Measurements from ENCODE around the gene NCAM1.

NCAM1 gene

DNA sequence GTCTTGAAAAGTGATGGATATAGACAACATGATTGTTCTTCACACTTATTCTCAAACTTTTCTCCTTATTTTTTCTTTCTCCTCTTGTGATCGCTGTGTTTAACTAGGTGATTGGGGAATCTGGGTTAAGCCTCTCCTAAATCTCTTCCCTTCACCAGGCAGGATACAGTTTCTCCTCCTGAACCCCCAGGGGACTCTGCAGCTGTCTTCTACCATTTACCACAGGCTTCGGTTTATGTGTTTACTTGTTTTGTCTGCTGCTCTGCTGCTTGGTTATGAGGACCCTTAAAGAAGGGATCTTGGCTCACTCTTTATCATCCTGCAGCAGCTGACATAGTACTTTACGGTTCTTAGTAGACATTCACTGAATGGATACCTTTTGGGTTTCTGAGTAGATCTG is 124.2 kb downstream of the NCAM1 start:
- DNase-seq (ENCODE audit: low read depth, low spot score), result no peak

DNA sequence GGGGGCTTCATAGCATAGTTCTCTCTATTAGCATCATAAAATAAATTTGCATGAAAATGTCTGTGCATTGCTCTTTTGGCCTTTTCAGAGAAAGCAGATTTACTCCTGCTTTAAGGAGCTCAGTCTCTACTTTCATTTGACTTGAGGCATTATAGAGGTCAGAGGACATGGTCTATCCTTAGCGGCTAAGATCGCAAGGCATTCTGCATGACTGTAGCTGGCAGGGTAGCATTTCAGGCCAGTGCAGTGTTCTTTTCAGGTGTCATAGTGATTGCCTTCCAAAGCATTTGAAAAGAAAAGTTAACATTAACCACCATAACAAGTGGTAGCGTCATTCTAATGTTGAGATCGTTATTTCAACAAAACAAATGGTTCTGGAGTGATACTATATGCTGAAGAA is 126.5 kb downstream of the NCAM1 start:
- DNase-seq (ENCODE audit: low read depth, low spot score), result no peak

DNA sequence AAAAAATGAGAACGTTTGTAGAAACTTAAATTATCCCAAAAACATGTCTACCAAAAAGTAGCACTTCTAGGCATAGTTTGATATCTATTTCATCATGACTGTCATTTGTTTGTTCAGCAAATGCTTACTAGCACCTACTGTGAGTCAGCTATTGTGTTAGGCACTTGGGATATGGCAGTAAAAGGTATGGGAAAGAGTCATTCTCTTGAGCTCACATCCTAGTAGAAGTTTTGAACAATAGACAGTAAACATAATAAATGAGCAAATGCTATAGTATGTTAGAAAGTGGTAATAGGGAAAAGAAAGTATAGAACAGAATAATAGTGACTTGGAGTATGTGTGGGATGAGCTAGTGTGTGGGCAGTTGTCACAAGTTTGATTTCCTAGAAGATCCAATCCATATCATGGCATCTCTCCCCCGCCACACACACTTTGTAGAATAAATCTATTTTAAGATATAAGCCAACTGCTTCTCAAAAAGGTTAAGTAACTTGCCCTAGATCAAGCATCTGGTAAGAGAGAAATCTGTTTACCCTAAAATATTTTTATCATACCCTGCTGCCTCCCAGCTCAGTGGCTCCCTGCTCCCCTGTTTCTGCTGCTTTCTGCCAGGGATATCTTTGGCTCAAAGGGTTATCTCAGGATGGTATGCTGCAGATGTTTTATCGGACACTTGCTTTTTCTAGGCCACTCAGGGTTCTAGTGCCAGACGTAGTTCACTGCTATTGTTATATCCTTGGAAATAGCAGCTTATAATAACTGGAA is 129.7 kb downstream of the NCAM1 start:
- no peak for DNase-seq (ENCODE audit: low read depth, low spot score)

GRCh38 chr11:113091481-113091780 is 130.2 kb downstream of the NCAM1 start:
- peak; percentile 12 for DNase-seq (ENCODE audit: low read depth, low spot score)

DNA sequence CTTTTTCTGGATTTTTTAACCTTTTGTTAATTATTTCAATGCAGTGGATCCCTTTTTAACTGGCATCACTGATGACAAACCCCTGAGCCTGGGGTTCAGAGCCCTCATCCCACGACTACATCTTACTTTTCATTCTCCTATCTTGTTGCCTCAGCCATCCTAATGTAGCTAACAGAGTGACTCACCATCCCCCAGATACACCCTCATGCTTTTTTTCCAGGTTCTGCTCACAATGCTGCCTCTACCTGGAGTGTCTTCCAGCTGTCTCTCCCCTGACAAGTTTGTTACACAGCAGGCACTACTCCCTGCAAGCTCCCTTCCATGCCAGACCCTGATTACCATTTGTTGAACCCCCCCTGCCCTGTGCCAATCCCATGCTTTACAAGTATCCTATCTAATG is 135.4 kb downstream of the NCAM1 start:
- DNase-seq (ENCODE audit: low read depth, low spot score), result no peak

DNA sequence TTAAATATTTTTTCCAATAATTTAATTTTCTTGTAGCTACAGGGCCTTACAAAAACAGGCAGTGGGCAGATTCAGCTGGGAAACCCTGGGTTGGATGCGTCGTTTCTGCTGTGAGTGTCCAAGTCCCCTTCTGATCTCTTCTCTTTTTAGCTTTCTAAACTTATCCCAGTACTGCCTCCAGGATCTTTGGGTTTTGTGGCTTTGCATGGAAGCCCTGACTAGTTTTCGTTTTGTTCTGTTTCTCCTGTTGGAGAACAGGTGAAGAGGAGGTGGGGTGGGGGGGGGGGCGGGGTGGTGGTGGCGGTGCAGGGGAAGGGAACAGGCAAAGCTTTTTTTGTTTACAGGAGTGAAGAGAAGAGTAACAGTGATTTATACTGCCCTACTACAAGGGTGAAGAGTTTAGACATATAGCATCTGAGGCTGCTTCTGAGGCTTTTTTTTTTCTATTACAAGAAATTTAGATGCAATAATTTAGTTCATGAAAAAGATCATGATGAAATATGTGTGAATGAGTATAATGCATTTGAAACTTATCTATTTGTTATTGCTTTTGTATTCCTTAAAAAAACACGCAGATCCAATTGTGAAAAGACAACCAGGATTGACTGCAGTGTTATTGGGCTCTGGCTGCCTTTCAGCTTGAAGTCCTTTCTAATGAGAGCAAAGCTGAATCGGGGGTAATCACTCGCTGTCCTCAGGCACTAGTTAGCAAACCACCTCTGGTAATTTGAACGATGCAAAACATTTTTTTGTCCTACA is 142.9 kb downstream of the NCAM1 start:
- no peak for DNase-seq (ENCODE audit: low read depth, low spot score)

DNA sequence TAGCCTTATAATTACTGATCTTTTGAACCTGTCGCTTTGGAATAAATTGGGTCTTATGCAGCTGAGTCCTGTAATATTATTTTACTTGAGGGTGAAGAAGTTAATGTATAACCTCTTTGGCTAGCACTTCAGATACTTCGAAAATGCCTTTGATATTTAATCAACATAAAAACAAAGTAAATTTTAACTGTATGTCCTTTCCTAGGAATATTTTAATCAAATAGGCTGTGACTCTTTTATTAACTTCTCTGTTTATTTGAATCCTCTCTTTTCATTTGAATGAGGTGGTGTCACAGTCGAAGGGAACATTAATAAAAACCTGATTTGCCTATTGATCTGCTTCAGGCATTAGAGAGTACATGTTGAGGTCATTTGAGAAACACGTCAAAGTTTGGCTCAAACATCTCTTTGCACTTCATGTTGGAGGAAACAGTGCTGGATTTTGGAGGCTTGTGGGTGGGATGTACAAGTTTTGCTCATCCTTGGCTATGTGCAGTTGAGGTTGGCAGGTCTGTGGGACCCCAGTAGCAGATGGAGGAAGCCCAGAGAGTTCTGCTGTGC is 143.6 kb downstream of the NCAM1 start:
- no peak for DNase-seq (ENCODE audit: low read depth, low spot score)

- DNase-seq (ENCODE audit: low read depth, low spot score), result no peak
These were observed 144.4 kb downstream of the NCAM1 start for GRCh38 chr11:113105592-113105991.

- peak; percentile 82 for DNase-seq (ENCODE audit: low read depth, low spot score)
These were observed 145.3 kb downstream of the NCAM1 start for GRCh38 chr11:113106507-113106906.

GRCh38 chr11:113110046-113110445 is 148.8 kb downstream of the NCAM1 start:
- no peak for DNase-seq (ENCODE audit: low read depth, low spot score)

DNA sequence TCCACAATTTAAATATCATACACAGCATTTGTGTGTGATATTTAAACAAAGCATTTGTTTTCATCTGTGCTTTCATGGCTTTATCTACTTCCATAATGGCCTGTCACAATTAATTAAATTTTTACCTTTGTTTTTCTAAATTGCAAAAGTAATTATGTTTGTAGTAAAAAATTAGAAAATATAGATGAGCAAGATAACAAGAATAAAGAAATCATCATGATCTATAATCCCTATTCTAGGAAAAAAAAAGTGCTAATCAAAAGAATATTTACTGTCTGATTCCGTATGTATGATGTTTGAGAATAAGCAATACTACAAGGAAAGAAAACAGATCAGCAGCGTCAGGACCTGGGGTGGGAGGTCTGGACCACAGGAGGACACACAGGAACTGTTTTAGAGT is 149.9 kb downstream of the NCAM1 start:
- DNase-seq (ENCODE audit: low read depth, low spot score), result no peak

GRCh38 chr11:113112307-113112706 is 151.1 kb downstream of the NCAM1 start:
- no peak for DNase-seq (ENCODE audit: low read depth, low spot score)

DNA sequence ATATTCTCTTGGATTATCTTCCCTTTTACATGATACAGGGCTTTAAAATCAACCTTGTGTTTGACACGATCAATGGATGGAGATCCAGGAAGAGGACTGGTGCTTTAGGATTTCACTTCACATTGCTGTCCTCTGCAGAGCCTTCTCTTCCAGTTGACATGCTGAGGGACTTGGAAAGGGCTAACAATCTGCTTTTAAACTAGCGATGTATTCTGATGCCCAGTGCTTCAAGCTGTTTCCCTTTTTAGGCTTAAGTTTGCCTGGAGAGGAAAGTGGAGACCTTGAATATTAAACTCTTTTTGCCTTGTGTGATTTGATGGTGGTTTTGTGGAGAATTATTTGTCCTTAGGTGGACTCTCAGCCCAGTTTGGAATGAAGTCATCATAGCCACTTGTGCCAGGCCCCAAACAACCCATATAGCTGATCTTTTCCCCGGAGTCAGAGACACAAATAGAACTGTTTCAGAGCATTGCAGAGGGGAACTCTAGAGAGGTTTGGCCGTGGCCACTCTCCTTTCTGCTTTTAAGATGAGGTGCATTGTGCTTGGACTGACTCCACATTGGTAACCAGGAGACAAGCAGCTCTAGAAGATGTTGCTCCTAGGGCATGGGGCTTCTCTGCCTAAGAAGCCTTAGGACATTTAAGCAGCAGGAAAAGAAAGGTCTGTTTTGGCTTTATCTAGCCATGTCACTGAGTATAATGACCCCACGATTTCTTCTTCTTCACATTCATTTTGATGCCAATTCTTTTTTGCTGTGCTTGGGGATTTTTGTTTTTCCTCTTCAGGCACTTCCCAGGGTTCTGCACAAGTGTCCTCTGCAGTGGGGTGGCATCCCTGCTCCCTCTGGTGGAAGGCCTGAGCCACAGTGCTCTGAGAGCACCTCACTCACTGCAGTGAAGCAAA is 152.8 kb downstream of the NCAM1 start:
- peak; percentile 79 for DNase-seq (ENCODE audit: low read depth, low spot score)

DNA sequence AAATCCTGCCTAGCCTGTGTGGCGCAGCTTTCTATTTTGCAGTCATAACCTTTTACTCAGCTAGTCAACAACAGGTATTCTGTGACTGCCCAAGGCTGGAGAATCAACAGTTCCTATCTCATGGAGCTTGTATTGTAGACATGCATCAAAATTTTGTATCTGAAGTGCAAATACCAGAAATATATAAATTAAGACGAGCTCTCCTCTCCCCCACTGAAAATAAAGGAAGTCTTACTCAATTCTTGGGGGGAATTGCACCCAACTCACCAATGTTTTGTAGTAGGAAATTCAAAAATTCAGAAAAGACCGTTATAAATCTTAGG is 153.4 kb downstream of the NCAM1 start:
- no peak for DNase-seq (ENCODE audit: low read depth, low spot score)

DNA sequence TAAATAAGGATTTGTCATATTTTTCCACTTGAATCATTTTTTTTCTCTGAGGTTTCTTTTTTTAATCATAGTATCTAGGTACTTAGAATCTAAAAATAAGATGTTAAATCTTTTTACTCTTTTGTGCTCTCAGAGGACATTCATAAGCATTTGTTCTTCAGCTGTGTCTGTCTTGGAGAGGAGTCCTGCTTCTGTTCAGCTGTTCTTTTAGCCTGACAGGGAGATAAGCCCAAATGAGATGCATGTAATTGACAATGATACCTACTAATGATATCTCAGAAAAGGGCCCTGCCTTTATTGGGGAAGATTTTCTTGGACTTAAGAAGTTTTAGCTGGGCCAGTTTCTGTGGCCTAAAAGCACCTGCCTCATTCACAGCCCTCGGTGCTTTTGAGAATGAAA is 156.9 kb downstream of the NCAM1 start:
- no peak for DNase-seq (ENCODE audit: low read depth, low spot score)

DNA sequence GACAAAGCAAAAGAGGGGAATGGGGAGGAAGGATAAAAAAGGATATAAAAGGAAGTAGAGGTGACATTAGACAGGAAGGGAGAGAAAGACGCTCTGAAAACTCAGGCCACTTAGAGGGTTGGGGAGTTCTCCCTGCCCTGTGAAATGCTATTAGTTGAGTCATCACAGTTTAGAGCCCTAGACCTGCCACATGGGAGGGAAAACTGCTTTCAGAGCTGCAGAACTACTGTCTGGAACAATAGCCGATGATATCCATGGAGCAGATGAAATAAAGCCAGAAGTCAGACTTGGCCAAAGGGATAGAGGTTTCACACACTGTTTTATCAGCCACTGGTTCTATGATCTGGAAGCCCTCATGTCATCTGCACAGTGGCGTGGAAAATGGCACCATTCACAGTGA is 157.9 kb downstream of the NCAM1 start:
- DNase-seq (ENCODE audit: low read depth, low spot score), result peak; percentile 21

- peak; percentile 29 for DNase-seq (ENCODE audit: low read depth, low spot score)
These were observed 158.9 kb downstream of the NCAM1 start for GRCh38 chr11:113119966-113120736.

- DNase-seq (ENCODE audit: low read depth, low spot score), result no peak
These were observed 160.5 kb downstream of the NCAM1 start for GRCh38 chr11:113121746-113122145.

DNA sequence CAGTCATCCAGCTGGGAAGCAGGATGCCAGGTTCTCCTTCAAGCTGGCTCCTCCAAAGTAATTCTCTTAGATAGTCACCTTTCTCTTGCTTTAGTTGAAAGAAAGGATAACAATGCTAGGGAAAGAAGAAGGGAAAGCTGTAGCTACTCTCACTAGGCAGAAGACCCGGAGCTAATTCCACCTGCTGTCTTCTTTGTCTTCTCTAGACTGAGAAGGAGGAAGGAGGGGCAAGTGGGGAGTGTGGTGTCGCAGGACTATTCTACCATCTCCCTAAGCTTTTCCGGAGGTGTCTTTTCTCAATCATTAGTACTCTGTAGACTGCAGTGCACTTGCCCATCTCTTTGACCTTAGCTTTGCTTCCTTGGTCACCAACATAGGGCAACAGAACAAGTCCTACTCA is 162.8 kb downstream of the NCAM1 start:
- no peak for DNase-seq (ENCODE audit: low read depth, low spot score)

DNA sequence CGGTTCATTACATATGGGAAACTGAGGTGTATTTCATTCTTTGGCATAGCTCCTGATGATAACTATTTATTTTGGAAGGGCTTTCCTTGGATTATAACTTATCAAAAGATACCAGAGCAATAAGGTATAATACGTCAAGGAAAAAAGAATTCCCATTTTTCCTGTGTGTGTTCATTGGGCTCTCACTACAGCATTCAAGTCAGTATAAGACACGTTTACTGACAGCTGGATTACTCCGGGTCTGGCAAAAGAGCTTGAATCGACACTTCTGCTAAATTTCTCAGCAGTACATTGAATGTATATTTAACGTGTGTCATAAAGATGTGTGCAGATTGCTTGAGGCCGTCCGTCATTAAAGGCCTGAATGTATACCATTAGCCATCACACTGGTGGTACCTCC is 163.4 kb downstream of the NCAM1 start:
- DNase-seq (ENCODE audit: low read depth, low spot score), result no peak

DNA sequence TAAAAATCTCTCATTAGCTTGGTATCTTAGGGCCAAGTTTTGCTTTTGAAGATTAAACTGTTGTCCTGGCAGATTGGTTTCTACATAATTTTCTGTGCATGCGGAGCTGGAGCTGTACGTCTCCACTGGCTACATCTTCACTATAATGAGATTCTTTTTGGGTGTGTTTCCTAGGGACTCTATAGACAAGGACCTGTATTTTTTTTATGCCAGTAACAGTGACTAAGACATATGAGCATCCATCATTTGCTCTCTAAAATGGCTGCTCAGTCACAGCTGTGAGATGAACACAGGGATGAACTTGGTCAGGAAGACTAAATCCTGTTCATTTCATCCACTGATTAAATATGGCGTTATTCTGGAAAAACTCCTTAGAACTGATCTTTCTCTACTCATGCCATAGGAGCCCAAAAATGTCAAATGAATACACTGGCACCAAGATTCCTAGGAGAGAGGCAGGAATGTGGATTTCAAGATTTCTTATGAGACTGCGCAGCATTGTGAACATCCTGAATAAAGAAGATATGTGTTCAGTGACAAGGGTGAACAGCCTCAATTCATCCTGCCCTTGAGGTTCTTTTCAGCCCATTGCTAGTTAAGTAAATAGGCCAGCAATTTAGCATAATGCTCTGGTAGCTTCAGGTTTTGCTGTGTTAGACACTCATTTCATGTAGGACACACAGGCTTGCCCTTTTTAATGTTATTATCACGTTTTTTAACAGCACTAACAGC is 168.2 kb downstream of the NCAM1 start:
- DNase-seq (ENCODE audit: low read depth, low spot score), result no peak

Measured in astrocyte of the hippocampus (primary cell).